ENCODE measurements around the gene DLL4.
A peak's percentile ranks its signal among the peaks of the same experiment; 100 is the strongest.

The DLL4 gene

GRCh38 chr15:40928821-40929659 lies at the start of gene DLL4:
Gene DLL4 (plus strand): TSS chr15:40929340. CDS start chr15:40929669, 329 bp downstream.
- DNase-seq, result peak; percentile 60

- no peak for DNase-seq
These were observed 49.5 kb upstream of the DLL4 start for GRCh38 chr15:40879609-40880008.

GRCh38 chr15:40881351-40881750 lies 47.8 kb upstream of the DLL4 start:
- no peak for DNase-seq

GRCh38 chr15:40886586-40886985 lies 42.6 kb upstream of the DLL4 start:
- no peak for DNase-seq

GRCh38 chr15:40889112-40889511 lies 40.0 kb upstream of the DLL4 start:
- DNase-seq, result no peak

GRCh38 chr15:40891138-40891537 lies 38.0 kb upstream of the DLL4 start:
- DNase-seq, result no peak

- DNase-seq, result no peak
These were observed 37.2 kb upstream of the DLL4 start for GRCh38 chr15:40891810-40892446.

GRCh38 chr15:40892447-40893012 lies 36.6 kb upstream of the DLL4 start:
- no peak for DNase-seq

- no peak for DNase-seq
These were observed 36.0 kb upstream of the DLL4 start for GRCh38 chr15:40893019-40893670.

GRCh38 chr15:40893733-40894680 lies 35.1 kb upstream of the DLL4 start, which contains the start of gene VPS18:
Gene VPS18 (plus strand): TSS chr15:40894450. CDS start chr15:40894769, 319 bp downstream.
- peak; percentile 86 for DNase-seq

GRCh38 chr15:40894681-40895448 lies 34.3 kb upstream of the DLL4 start:
- DNase-seq, result no peak

GRCh38 chr15:40899536-40900207 lies 29.5 kb upstream of the DLL4 start:
- DNase-seq, result no peak

GRCh38 chr15:40900256-40901052 lies 28.7 kb upstream of the DLL4 start:
- no peak for DNase-seq

- no peak for DNase-seq
These were observed 28.1 kb upstream of the DLL4 start for GRCh38 chr15:40901053-40901443.

- DNase-seq, result no peak
These were observed 26.3 kb upstream of the DLL4 start for GRCh38 chr15:40902605-40903561.

GRCh38 chr15:40904552-40905201 lies 24.5 kb upstream of the DLL4 start:
- no peak for DNase-seq

- peak; percentile 82 for DNase-seq
These were observed 22.8 kb upstream of the DLL4 start for GRCh38 chr15:40906091-40906990.
